Peyer's patch (tissue), 4 donors: Measurements from ENCODE around the gene IPP. TPM values are rescaled to one million over a fixed set of nuclear protein-coding genes. Genes with fewer than 3 reads are reported as not detected.
"Not testable (repeated sequence)": the region's sequence is repeated elsewhere in the genome, so short reads cannot be mapped to it uniquely, and the experiment has no call there.

Source experiments
- DNase-seq, 3 donors: peaks; one replicate each; pipeline ENCODE4 v3.0.0-alpha.2; 2017 to 2019
- H3K27ac ChIP-seq, 4 donors: fragments of 200-600 bp; sonication (generic); one replicate each; pipeline ENCODE4 v1.5.1; 2016 to 2019
- H3K27me3 ChIP-seq, 2 donors: fragments of 200-600 bp; sonication (generic); one replicate each; pipeline ENCODE4 v1.5.1; 2019
- H3K36me3 ChIP-seq, 3 donors: fragments of 200-600 bp; sonication (generic); one replicate each; pipeline ENCODE4 v1.5.1; 2016 to 2019
- H3K4me1 ChIP-seq, 4 donors: fragments of 200-600 bp; sonication (generic); one replicate each; pipeline ENCODE4 v1.5.1; 2016 to 2019
- H3K4me3 ChIP-seq, 4 donors: fragments of 200-600 bp; sonication (generic); 1 replicate in 3 of 4; 2 replicates in 1 of 4; pipeline ENCODE4 v1.5.1; 2016 to 2019; ENCODE audit warnings: mild to moderate bottlenecking in 1 of 4
- H3K9me3 ChIP-seq, 4 donors: fragments of 200-600 bp; sonication (generic); one replicate each; pipeline ENCODE4 v1.5.1; 2016 to 2019; ENCODE audit warnings: mild to moderate bottlenecking in 1 of 4
- POLR2A ChIP-seq, 2 donors: fragments of 450-650 bp; IDR thresholded peaks; one replicate each; pipeline ENCODE4 v1.5.1; 2017; ENCODE audit warnings: antibody characterized with exemption in 2 of 2, mild to moderate bottlenecking in 2 of 2, moderate library complexity in 2 of 2
- total RNA-seq, 4 donors: library from RNA; depleted of rRNA; stranded (reverse); fragments of >200 nt; gene quantifications; one replicate each; pipeline ENCODE4 v1.1.0, GENCODE V29; 2016
- TF ChIP-seq, protein P1 (sequence below), 6 experiments: fragments of 450-650 bp in 4 of 6; fragments of 200-600 bp in 2 of 6; sonication (generic) in 1 of 6; IDR thresholded peaks; one replicate each; pipeline ENCODE4 v1.5.1; 2017 to 2019; ENCODE audit warnings: antibody characterized with exemption in 6 of 6, mild to moderate bottlenecking in 3 of 6, moderate library complexity in 1 of 6

Gene IPP
- total RNA-seq, 4 donors from 2014 or later: 8.9 to 17.2 (median 12.1) TPM

GRCh38 chr1:45718289-45718688, 32.2 kb downstream of the IPP start:
- Histone ChIP-seq H3K4me1 (no peaks in the 10 kb centered on the region), H3K4me3 (no peak overlapping the region), H3K27ac (no peak overlapping the region), H3K36me3 (peaks cover 0 to 41% (median 0%) of the 10 kb centered on the region in 3 donors), H3K9me3 (no peaks in the 10 kb centered on the region), H3K27me3 (no peaks in the 10 kb centered on the region)
- no peak for DNase-seq
- TF ChIP-seq, protein P1, sequence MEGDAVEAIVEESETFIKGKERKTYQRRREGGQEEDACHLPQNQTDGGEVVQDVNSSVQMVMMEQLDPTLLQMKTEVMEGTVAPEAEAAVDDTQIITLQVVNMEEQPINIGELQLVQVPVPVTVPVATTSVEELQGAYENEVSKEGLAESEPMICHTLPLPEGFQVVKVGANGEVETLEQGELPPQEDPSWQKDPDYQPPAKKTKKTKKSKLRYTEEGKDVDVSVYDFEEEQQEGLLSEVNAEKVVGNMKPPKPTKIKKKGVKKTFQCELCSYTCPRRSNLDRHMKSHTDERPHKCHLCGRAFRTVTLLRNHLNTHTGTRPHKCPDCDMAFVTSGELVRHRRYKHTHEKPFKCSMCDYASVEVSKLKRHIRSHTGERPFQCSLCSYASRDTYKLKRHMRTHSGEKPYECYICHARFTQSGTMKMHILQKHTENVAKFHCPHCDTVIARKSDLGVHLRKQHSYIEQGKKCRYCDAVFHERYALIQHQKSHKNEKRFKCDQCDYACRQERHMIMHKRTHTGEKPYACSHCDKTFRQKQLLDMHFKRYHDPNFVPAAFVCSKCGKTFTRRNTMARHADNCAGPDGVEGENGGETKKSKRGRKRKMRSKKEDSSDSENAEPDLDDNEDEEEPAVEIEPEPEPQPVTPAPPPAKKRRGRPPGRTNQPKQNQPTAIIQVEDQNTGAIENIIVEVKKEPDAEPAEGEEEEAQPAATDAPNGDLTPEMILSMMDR (IDR thresholded peaks at IDR 0.05): no peak
- TF ChIP-seq POLR2A (IDR thresholded peaks at IDR 0.05): no peak

DNA sequence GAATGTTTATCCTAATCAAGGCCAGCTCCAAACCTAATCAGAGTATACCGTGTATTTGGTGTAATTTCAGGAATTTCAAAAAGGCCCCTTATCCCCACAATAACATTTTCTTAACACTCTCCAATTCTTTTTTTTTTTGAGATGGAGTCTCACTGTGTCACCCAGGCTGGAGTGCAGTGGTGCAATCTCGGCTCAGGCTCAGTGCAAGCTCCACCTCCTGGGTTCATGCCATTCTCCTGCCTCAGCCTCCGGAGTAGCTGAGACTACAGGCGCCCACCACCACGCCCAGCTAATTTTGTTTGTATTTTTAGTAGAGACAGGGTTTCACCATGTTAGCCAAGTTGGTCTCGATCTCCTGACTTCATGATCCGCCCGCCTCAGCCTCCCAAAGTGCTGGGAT, 33.1 kb downstream of the IPP start:
- peaks cover 0 to 49% (median 0%) of the 10 kb centered on the region in 3 donors for H3K36me3 ChIP-seq
- H3K27me3 ChIP-seq, H3K4me3 ChIP-seq, DNase-seq, H3K27ac ChIP-seq, H3K9me3 ChIP-seq, H3K4me1 ChIP-seq: not testable (repeated sequence)

- no peak overlapping the region for H3K27ac ChIP-seq
- no peak for DNase-seq
- H3K9me3 ChIP-seq: no peaks in the 10 kb centered on the region
- no peaks in the 10 kb centered on the region for H3K27me3 ChIP-seq
- no peak for TF ChIP-seq POLR2A (IDR thresholded peaks at IDR 0.05)
- TF ChIP-seq, protein P1 (IDR thresholded peaks at IDR 0.05): no peak
- no peak overlapping the region for H3K4me3 ChIP-seq
- no peaks in the 10 kb centered on the region for H3K4me1 ChIP-seq
- H3K36me3 ChIP-seq: peaks cover 0 to 56% (median 0%) of the 10 kb centered on the region in 3 donors
Observed at GRCh38 chr1:45716700-45717099, 33.8 kb downstream of the IPP start.

- Histone ChIP-seq H3K4me1 (no peaks in the 10 kb centered on the region), H3K27ac (no peak overlapping the region), H3K36me3 (peaks cover 0 to 60% (median 0%) of the 10 kb centered on the region in 3 donors), H3K27me3 (no peaks in the 10 kb centered on the region), H3K4me3 (no peak overlapping the region), H3K9me3 (no peaks in the 10 kb centered on the region)
- TF ChIP-seq, protein P1 (IDR thresholded peaks at IDR 0.05): no peak
- TF ChIP-seq POLR2A (IDR thresholded peaks at IDR 0.05): no peak
- no peak for DNase-seq
Observed at GRCh38 chr1:45713711-45714110, 36.7 kb downstream of the IPP start.

- TF ChIP-seq, protein P1 (IDR thresholded peaks at IDR 0.05): no peak
- no peak for TF ChIP-seq POLR2A (IDR thresholded peaks at IDR 0.05)
- Histone ChIP-seq H3K4me1 (no peaks in the 10 kb centered on the region), H3K27me3 (no peaks in the 10 kb centered on the region), H3K27ac (no peak overlapping the region), H3K36me3 (peaks cover 0 to 17% (median 0%) of the 10 kb centered on the region in 3 donors), H3K4me3 (no peak overlapping the region), H3K9me3 (peaks cover 0 to 5% (median 0%) of the 10 kb centered on the region in 4 donors)
- no peak for DNase-seq
Observed at GRCh38 chr1:45704637-45705036, 45.8 kb downstream of the IPP start.

- Histone ChIP-seq H3K4me1 (no peaks in the 10 kb centered on the region), H3K27me3 (no peaks in the 10 kb centered on the region), H3K9me3 (no peaks in the 10 kb centered on the region), H3K27ac (no peak overlapping the region), H3K36me3 (peaks cover 0 to 60% (median 0%) of the 10 kb centered on the region in 3 donors), H3K4me3 (no peak overlapping the region)
- TF ChIP-seq, protein P1 (IDR thresholded peaks at IDR 0.05): no peak
- TF ChIP-seq POLR2A (IDR thresholded peaks at IDR 0.05): no peak
- no peak for DNase-seq
Observed at GRCh38 chr1:45694823-45695222, 55.6 kb downstream of the IPP start.

DNA sequence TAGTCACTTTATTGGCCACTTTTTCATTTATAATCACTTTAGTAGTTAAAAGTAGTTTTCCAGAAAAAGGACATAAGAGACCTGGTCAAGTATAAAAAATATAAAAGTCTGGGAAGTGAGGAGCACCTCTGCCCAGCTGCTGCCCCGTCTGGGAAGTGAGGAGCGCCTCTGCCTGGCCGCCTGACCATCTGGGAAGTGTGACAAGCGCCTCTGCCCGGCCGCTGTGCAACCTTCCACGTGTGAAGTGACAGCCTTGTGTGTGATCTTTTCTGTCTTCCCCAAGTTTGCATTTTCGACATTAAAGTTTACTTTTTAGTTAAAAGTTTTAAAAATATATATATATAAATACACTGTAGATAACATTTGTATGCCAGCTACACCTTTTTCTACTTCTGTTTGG, 56.6 kb downstream of the IPP start:
- H3K27ac ChIP-seq, H3K27me3 ChIP-seq, H3K4me1 ChIP-seq, H3K4me3 ChIP-seq, DNase-seq, H3K9me3 ChIP-seq: not testable (repeated sequence)
- peaks cover 0 to 60% (median 0%) of the 10 kb centered on the region in 3 donors for H3K36me3 ChIP-seq
